Measurements from ENCODE around the gene SH3BGR.
A peak's percentile ranks its signal among the peaks of the same experiment; 100 is the strongest.
"Not testable (repeated sequence)": the region's sequence is repeated elsewhere in the genome, so short reads cannot be mapped to it uniquely, and the experiment has no call there.

SH3BGR gene

GRCh38 chr21:39451332-39452206 lies at the start of gene SH3BGR:
SH3BGR (plus strand) TSS chr21:39451970; CDS start chr21:39452097, 127 bp downstream.
- no peak within 1 kb of the TSS for H3K4me3 ChIP-seq (ENCODE audit: low read depth, low read length)
- no peak for DNase-seq (ENCODE audit: low read depth)

- no peak for DNase-seq (ENCODE audit: low read depth)
- H3K4me3 ChIP-seq (ENCODE audit: low read depth, low read length), result no peak overlapping the region
Observed at GRCh38 chr21:39406065-39406464, 45.7 kb upstream of the SH3BGR start.

- not testable (repeated sequence) for DNase-seq (ENCODE audit: low read depth)
Observed at GRCh38 chr21:39419204-39419603, 32.6 kb upstream of the SH3BGR start.

GRCh38 chr21:39422527-39423241 lies 29.1 kb upstream of the SH3BGR start:
- no peak for DNase-seq (ENCODE audit: low read depth)
- no peak overlapping the region for H3K4me3 ChIP-seq (ENCODE audit: low read depth, low read length)

More at GRCh38 chr21:39419204-39419603, 32.6 kb upstream of the SH3BGR start:
- not testable (repeated sequence) for H3K4me3 ChIP-seq (ENCODE audit: low read depth, low read length)

GRCh38 chr21:39429445-39429844 lies 22.3 kb upstream of the SH3BGR start:
- DNase-seq (ENCODE audit: low read depth), result no peak
- no peak overlapping the region for H3K4me3 ChIP-seq (ENCODE audit: low read depth, low read length)

- DNase-seq (ENCODE audit: low read depth), result no peak
- no peak overlapping the region for H3K4me3 ChIP-seq (ENCODE audit: low read depth, low read length)
Observed at GRCh38 chr21:39430016-39430415, 21.8 kb upstream of the SH3BGR start.

- no peak overlapping the region for H3K4me3 ChIP-seq (ENCODE audit: low read depth, low read length)
- no peak for DNase-seq (ENCODE audit: low read depth)
Observed at GRCh38 chr21:39430457-39430856, 21.3 kb upstream of the SH3BGR start.

GRCh38 chr21:39430954-39431353 lies 20.8 kb upstream of the SH3BGR start:
- H3K4me3 ChIP-seq (ENCODE audit: low read depth, low read length), result no peak overlapping the region
- DNase-seq (ENCODE audit: low read depth), result no peak

- no peak overlapping the region for H3K4me3 ChIP-seq (ENCODE audit: low read depth, low read length)
- DNase-seq (ENCODE audit: low read depth), result no peak
Observed at GRCh38 chr21:39434950-39435349, 16.8 kb upstream of the SH3BGR start.

- no peak for DNase-seq (ENCODE audit: low read depth)
- no peak overlapping the region for H3K4me3 ChIP-seq (ENCODE audit: low read depth, low read length)
Observed at GRCh38 chr21:39439232-39439631, 12.5 kb upstream of the SH3BGR start.

GRCh38 chr21:39441502-39442475 lies 10.0 kb upstream of the SH3BGR start:
- DNase-seq (ENCODE audit: low read depth), result no peak
- H3K4me3 ChIP-seq (ENCODE audit: low read depth, low read length), result no peak overlapping the region

GRCh38 chr21:39444421-39445180 lies 7.2 kb upstream of the SH3BGR start:
- DNase-seq (ENCODE audit: low read depth), result peak; percentile 31
- H3K4me3 ChIP-seq (ENCODE audit: low read depth, low read length), result peak overlapping the region; percentile 92

GRCh38 chr21:39445321-39446269 lies 6.2 kb upstream of the SH3BGR start, which contains the start of gene LCA5L:
LCA5L (minus strand) TSS chr21:39445778; CDS start chr21:39428493, 17,285 bp downstream.
- peak; percentile 65 for DNase-seq (ENCODE audit: low read depth)
- peak within 1 kb of the TSS; percentile 92 for H3K4me3 ChIP-seq (ENCODE audit: low read depth, low read length)

- H3K4me3 ChIP-seq (ENCODE audit: low read depth, low read length), result no peak overlapping the region
- DNase-seq (ENCODE audit: low read depth), result no peak
Observed at GRCh38 chr21:39447264-39447663, 4.5 kb upstream of the SH3BGR start.

- H3K4me3 ChIP-seq (ENCODE audit: low read depth, low read length), result no peak overlapping the region
- peak; percentile 58 for DNase-seq (ENCODE audit: low read depth)
Observed at GRCh38 chr21:39452207-39452969, 618 bp downstream of the SH3BGR start.

- no peak for DNase-seq (ENCODE audit: low read depth)
Observed at GRCh38 chr21:39452970-39453342, 1.2 kb downstream of the SH3BGR start.

GRCh38 chr21:39453571-39454179 lies 1.9 kb downstream of the SH3BGR start:
- H3K4me3 ChIP-seq (ENCODE audit: low read depth, low read length), result no peak overlapping the region
- DNase-seq (ENCODE audit: low read depth), result no peak

More at GRCh38 chr21:39452970-39453342, 1.2 kb downstream of the SH3BGR start:
- no peak overlapping the region for H3K4me3 ChIP-seq (ENCODE audit: low read depth, low read length)
